ENCODE results near the gene TOLLIP. TPM values are rescaled to one million over a fixed set of nuclear protein-coding genes. Genes with fewer than 3 reads are reported as not detected.

The TOLLIP gene
- total RNA-seq, 1 experiment from 2014 or later = 32.3 TPM

GRCh38 chr11:1292018-1292643 lies 17.3 kb downstream of the TOLLIP start:
- Histone ChIP-seq H3K79me2 (ENCODE audit: insufficient read depth, low read length) (no peaks in the 10 kb centered on the region), H2BK20ac (ENCODE audit: low read depth, low read length, poor library complexity, severe bottlenecking) (no peak overlapping the region), H3K56ac (ENCODE audit: insufficient read length, low read depth, low read length) (no peak overlapping the region), H2BK12ac (ENCODE audit: insufficient read length, low read depth, low read length) (no peak overlapping the region), H4K91ac (ENCODE audit: insufficient read length, low read depth, low read length) (no peak overlapping the region), H3K4me1 (ENCODE audit: insufficient read depth, low read length) (no peaks in the 10 kb centered on the region), H3K9me3 (ENCODE audit: control insufficient read depth, low read depth, low read length) (no peaks in the 10 kb centered on the region), H3K4ac (ENCODE audit: low read depth, low read length) (no peak overlapping the region), H4K5ac (ENCODE audit: insufficient read length, low read depth, low read length) (no peak overlapping the region), H3K79me1 (ENCODE audit: insufficient read depth, low read depth, low read length, poor library complexity, severe bottlenecking) (no peaks in the 10 kb centered on the region), H2BK120ac (ENCODE audit: low read depth, low read length, poor library complexity, severe bottlenecking) (no peak overlapping the region), H3K14ac (ENCODE audit: insufficient read depth, low read length) (no peak overlapping the region), H3K18ac (ENCODE audit: insufficient read length, low read depth, low read length) (no peak overlapping the region), H4K20me1 (ENCODE audit: control insufficient read depth, insufficient read depth, insufficient read length) (no peaks in the 10 kb centered on the region), H3K27ac (ENCODE audit: insufficient read length, low read depth, low read length) (no peak overlapping the region), H2AFZ (ENCODE audit: low read length) (no peak overlapping the region), H4K8ac (replicated peaks; ENCODE audit: insufficient read length, low read depth, low read length) (no peak overlapping the region), H3K4me2 (ENCODE audit: insufficient read depth, insufficient read length, low read length) (no peak overlapping the region), H3K23me2 (ENCODE audit: insufficient read length, low read depth, low read length, poor library complexity, severe bottlenecking) (no peaks in the 10 kb centered on the region), H3K27me3 (ENCODE audit: insufficient read depth, low read length) (no peaks in the 10 kb centered on the region), H2BK5ac (ENCODE audit: insufficient read length, low read length) (no peak overlapping the region), H2AK5ac (ENCODE audit: insufficient read length, low read length) (no peak overlapping the region), H3K23ac (ENCODE audit: insufficient read length, low read depth, low read length) (no peak overlapping the region), H3T11ph (ENCODE audit: low read length) (no peak overlapping the region), H2BK15ac (ENCODE audit: low read depth, low read length) (no peak overlapping the region), H3K9ac (ENCODE audit: extremely low read depth, insufficient read length, low read length) (no peak overlapping the region)
- no peak for DNase-seq
- Mint-ChIP-seq H3K27me3 (ENCODE audit: low read depth) (no peaks in the 10 kb centered on the region), H3K36me3 (ENCODE audit: insufficient read depth in 1 of 3, low read depth in 3 of 3) (peaks cover 8 to 41% (median 23%) of the 10 kb centered on the region in 3 experiments; a peak in 6 of 7 replicates), H3K27ac (peak overlapping the region; percentile 13 to 83 (median 23); a peak in 6 of 7 replicates), H3K9me3 (peaks cover 0 to 5% of the 10 kb centered on the region in 2 experiments; a peak in 1 of 5 replicates), H3K4me1 (no peaks in the 10 kb centered on the region), H3K4me3 (no peak overlapping the region)
- no CpG with 5 or more reads among the region's 10 CpGs for WGBS (ENCODE audit: extremely low coverage, insufficient read length, low lambda C conversion rate)
- TF ChIP-seq CTCF (conservative IDR thresholded peaks at IDR 0.05) = no peak

All from H9 (cell line).